ENCODE measurements around the gene PCNX1. TPM values are rescaled to one million over a fixed set of nuclear protein-coding genes. Genes with fewer than 3 reads are reported as not detected.

The PCNX1 gene
- total RNA-seq (2014; rRNA removed) (21.5 and 23.3 TPM in 2 replicates), Bru-seq, nascent RNA (percentile 90 among the genes with signal in this experiment), BruChase-seq, experiment 1, labeled RNA remaining after a 6-hour chase (percentile 80 among the genes with signal in this experiment), BruChase-seq, experiment 2, labeled RNA remaining after a 2-hour chase (percentile 89 among the genes with signal in this experiment)
- long read RNA-seq, partial matches to known transcripts, result 18 of 37 reads
- long read RNA-seq, other reads (novel, unspliced or antisense), result 19 of 37 reads

- Histone ChIP-seq H3K27ac (ENCODE audit: low read length) (peak within 1 kb of the TSS; percentile 21; the same call in 1 of the 2 replicates), H3K27me3 (ENCODE audit: low read length) (no peaks in the 10 kb centered on the region), H3F3A (ENCODE audit: low read length, unreplicated experiment) (no peaks in the 10 kb centered on the region), H3K4me3 (ENCODE audit: low read length) (peak within 1 kb of the TSS; percentile 76), H4K20me1 (ENCODE audit: low read length) (peaks cover 31% of the 10 kb centered on the region), H3K9me2 (replicated peaks; ENCODE audit: low read length) (no peaks in the 10 kb centered on the region), H3K9ac (ENCODE audit: low read length) (peak within 1 kb of the TSS; percentile 73), H3K4me2 (ENCODE audit: low read length) (peak within 1 kb of the TSS; percentile 87), H3K79me2 (ENCODE audit: low read length) (peaks cover 42% of the 10 kb centered on the region), H3K4me1 (ENCODE audit: insufficient read depth, low read length) (peaks cover 19% of the 10 kb centered on the region), H2AFZ (ENCODE audit: low read length) (peak within 1 kb of the TSS; percentile 89), H3K36me3 (ENCODE audit: low read depth, low read length) (no peaks in the 10 kb centered on the region), H3K9me3 (ENCODE audit: low read length) (no peaks in the 10 kb centered on the region)
- DNase-seq, result peak; percentile 86
- CTCF ChIA-PET, result interaction anchor here (0.6 to 2.0 kb wide), 21 partner anchors 9 to 1010 kb away, joined by 3 to 41 read pairs (median 5); partner anchors contain the start of gene MAP3K9
- BruUV-seq (replicated peaks), result no TSS peak
- POLR2A ChIA-PET (ENCODE audit: unreplicated experiment), result interaction anchor here (0.6 to 0.9 kb wide), 4 partner anchors 61 to 414 kb away, joined by 3 to 8 read pairs (median 6); no protein-coding TSS in a partner anchor
- ATAC-seq, result peak; percentile 69
- intact Hi-C loops (cut with micrococcal nuclease), result loop anchor here (1.0 to 5.0 kb wide), 5 partner anchors 9 to 115 kb away; no protein-coding TSS in a partner anchor
- no peak for TF ChIP-seq EZH2phosphoT487 (IDR thresholded peaks at IDR 0.05; ENCODE audit: borderline replicate concordance, low read length)
- peak; percentile 82 for TF ChIP-seq CTCF (conservative IDR thresholded peaks at IDR 0.05; ENCODE audit: low read depth, low read length)
Observed at GRCh38 chr14:70907176-70907995, at the start of gene PCNX1. PCNX1 (plus strand) TSS chr14:70907459; CDS start chr14:70907851, 392 bp downstream.

- no peaks in the 10 kb centered on the region for H3K36me3 ChIP-seq (ENCODE audit: low read depth, low read length)
- peak overlapping the region; percentile 18 for H3K4me2 ChIP-seq (ENCODE audit: low read length)
- ChIA-PET CTCF (no interaction called here), POLR2A (ENCODE audit: unreplicated experiment) (no interaction called here)
- H3K79me2 ChIP-seq (ENCODE audit: low read length), result no peaks in the 10 kb centered on the region
- intact Hi-C loops (cut with micrococcal nuclease), result no loop called here
- H2AFZ ChIP-seq (ENCODE audit: low read length), result no peak overlapping the region
- H4K20me1 ChIP-seq (ENCODE audit: low read length), result 0 out of 2 replicates have a peak, but pooled peaks cover 3% of the 10 kb centered on the region
- DNase-seq (no peak), ATAC-seq (no peak)
- H3K4me1 ChIP-seq (ENCODE audit: insufficient read depth, low read length), result peaks cover 16% of the 10 kb centered on the region
- H3K27me3 ChIP-seq (ENCODE audit: low read length), result no peaks in the 10 kb centered on the region
- H3K4me3 ChIP-seq (ENCODE audit: low read length), result no peak overlapping the region
- H3K9ac ChIP-seq (ENCODE audit: low read length), result no peak overlapping the region
- no peak overlapping the region for H3K27ac ChIP-seq (ENCODE audit: low read length)
- H3K9me3 ChIP-seq (ENCODE audit: low read length), result no peaks in the 10 kb centered on the region
- peaks cover 6% of the 10 kb centered on the region for H3F3A ChIP-seq (ENCODE audit: low read length, unreplicated experiment)
- BruUV-seq (replicated peaks), result no TSS peak
- TF ChIP-seq CTCF (conservative IDR thresholded peaks at IDR 0.05; ENCODE audit: low read depth, low read length), result no peak
- TF ChIP-seq EZH2phosphoT487 (IDR thresholded peaks at IDR 0.05; ENCODE audit: borderline replicate concordance, low read length), result no peak
- no peak for TF ChIP-seq EZH2 (IDR thresholded peaks at IDR 0.05; ENCODE audit: low read length, unreplicated experiment)
- no peaks in the 10 kb centered on the region for H3K9me2 ChIP-seq (replicated peaks; ENCODE audit: low read length)
Observed at GRCh38 chr14:70857496-70857890, 49.8 kb upstream of the PCNX1 start.
